Osteoblast (primary cell): ENCODE results near the gene ULK4. TPM values are rescaled to one million over a fixed set of nuclear protein-coding genes. Genes with fewer than 3 reads are reported as not detected.

Experiments
- DNase-seq: peaks from one replicate; pipeline ENCODE4 v3.0.0; 2011; ENCODE audit warnings: low spot score, mixed read lengths; ENCODE audit not compliant: insufficient read length; ENCODE audit errors: missing footprints
- H2AFZ ChIP-seq: 2 replicates; pipeline ENCODE4 v1.6.0; 2011; ENCODE audit warnings: mild to moderate bottlenecking, low read length
- H3K27ac ChIP-seq: 2 replicates; pipeline ENCODE4 v1.5.1; 2011; ENCODE audit warnings: mild to moderate bottlenecking, low read depth, low read length, moderate library complexity
- H3K27me3 ChIP-seq: 2 replicates; pipeline ENCODE4 v1.6.0; 2012; ENCODE audit warnings: mild to moderate bottlenecking, control low read depth, inconsistent platforms, low read length, moderate library complexity; ENCODE audit not compliant: insufficient read depth
- H3K36me3 ChIP-seq: 2 replicates; pipeline ENCODE4 v1.5.1; 2011; ENCODE audit warnings: mild to moderate bottlenecking, low read length, control low read depth, moderate library complexity; ENCODE audit not compliant: insufficient read depth
- H3K4me1 ChIP-seq: 2 replicates; pipeline ENCODE4 v1.5.1; 2011; ENCODE audit warnings: mild to moderate bottlenecking, low read length, control low read depth, moderate library complexity; ENCODE audit not compliant: insufficient read depth
- H3K4me2 ChIP-seq: 2 replicates; pipeline ENCODE4 v1.6.0; 2011; ENCODE audit warnings: mild to moderate bottlenecking, low read length; ENCODE audit not compliant: insufficient read depth
- H3K4me3 ChIP-seq: fragments of 200-600 bp; sonication (generic); 3 replicates; pipeline ENCODE4 v1.5.1; 2012; ENCODE audit warnings: mild to moderate bottlenecking, low read length, inconsistent platforms; ENCODE audit not compliant: insufficient read depth
- H3K79me2 ChIP-seq: 2 replicates; pipeline ENCODE4 v1.6.0; 2012; ENCODE audit warnings: mild to moderate bottlenecking, low read length, control low read depth, inconsistent platforms; ENCODE audit not compliant: insufficient read depth
- H3K9me3 ChIP-seq: 2 replicates; pipeline ENCODE4 v1.5.1; 2011; ENCODE audit warnings: low read depth, low read length, control low read depth
- H4K20me1 ChIP-seq: 2 replicates; pipeline ENCODE4 v1.6.0; 2012; ENCODE audit warnings: mild to moderate bottlenecking, low read length, control low read depth; ENCODE audit not compliant: insufficient read depth
- CTCF ChIP-seq: IDR thresholded peaks from 2 replicates; pipeline ENCODE4 v1.5.1; 2011; ENCODE audit warnings: mild to moderate bottlenecking, low read depth, low read length, moderate library complexity; ENCODE audit errors: extremely low read depth
- total RNA-seq: library from RNA; depleted of rRNA; stranded (reverse); fragments of >200 nt; gene quantifications from 2 replicates; pipeline ENCODE4 v1.2.3, GENCODE V29; 2012

The ULK4 gene
- total RNA-seq, 1 donor = 20.6 TPM

- no peak for DNase-seq
- Histone ChIP-seq H4K20me1 (no peaks in the 10 kb centered on the region), H3K79me2 (no peaks in the 10 kb centered on the region), H3K4me2 (no peak overlapping the region), H3K27me3 (no peaks in the 10 kb centered on the region), H3K36me3 (no peaks in the 10 kb centered on the region), H3K27ac (no peak overlapping the region), H3K9me3 (no peaks in the 10 kb centered on the region), H2AFZ (no peak overlapping the region), H3K4me3 (no peak overlapping the region), H3K4me1 (peaks cover 10% of the 10 kb centered on the region)
- no peak for TF ChIP-seq CTCF
Measured at GRCh38 chr3:41277790-41278465, 684.0 kb downstream of the ULK4 start.

GRCh38 chr3:41276191-41276590, 685.7 kb downstream of the ULK4 start:
- H3K36me3 ChIP-seq = no peaks in the 10 kb centered on the region
- DNase-seq = no peak
- no peak overlapping the region for H3K4me2 ChIP-seq
- no peak overlapping the region for H3K27ac ChIP-seq
- peaks cover 10% of the 10 kb centered on the region for H3K4me1 ChIP-seq
- no peak for TF ChIP-seq CTCF
- H3K79me2 ChIP-seq = no peaks in the 10 kb centered on the region
- H3K4me3 ChIP-seq = no peak overlapping the region
- H2AFZ ChIP-seq = no peak overlapping the region
- no peaks in the 10 kb centered on the region for H3K9me3 ChIP-seq
- no peaks in the 10 kb centered on the region for H4K20me1 ChIP-seq
- no peaks in the 10 kb centered on the region for H3K27me3 ChIP-seq

- no peaks in the 10 kb centered on the region for H4K20me1 ChIP-seq
- TF ChIP-seq CTCF = no peak
- H3K4me2 ChIP-seq = no peak overlapping the region
- no peaks in the 10 kb centered on the region for H3K27me3 ChIP-seq
- peak; percentile 89 for DNase-seq
- no peaks in the 10 kb centered on the region for H3K79me2 ChIP-seq
- H3K9me3 ChIP-seq = no peaks in the 10 kb centered on the region
- H3K27ac ChIP-seq = no peak overlapping the region
- H3K4me1 ChIP-seq = peaks cover 10% of the 10 kb centered on the region
- no peaks in the 10 kb centered on the region for H3K36me3 ChIP-seq
- H2AFZ ChIP-seq = no peak overlapping the region
- H3K4me3 ChIP-seq = no peak overlapping the region
Measured at GRCh38 chr3:41274944-41275668, 686.8 kb downstream of the ULK4 start.

DNA sequence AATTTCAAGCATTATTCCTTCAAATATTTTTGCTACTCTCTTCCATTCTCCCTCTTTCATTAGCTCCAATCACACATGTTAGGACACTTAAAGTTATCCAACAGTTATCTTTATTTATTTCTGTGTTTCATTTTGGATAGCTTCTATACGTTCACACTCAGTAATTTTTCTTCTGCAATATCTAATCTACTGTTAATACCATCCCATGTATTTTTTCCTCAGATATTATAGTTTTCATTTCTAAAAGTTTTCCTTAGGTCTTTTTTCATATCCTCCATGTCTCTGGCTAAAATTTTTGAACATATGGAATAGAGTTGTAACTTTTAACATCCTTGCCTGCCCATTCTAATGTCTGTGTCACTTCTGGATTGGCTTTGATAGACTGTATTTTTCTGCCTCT, 689.2 kb downstream of the ULK4 start:
- no peak overlapping the region for H2AFZ ChIP-seq
- no peaks in the 10 kb centered on the region for H3K27me3 ChIP-seq
- no peak for DNase-seq
- H3K9me3 ChIP-seq = no peaks in the 10 kb centered on the region
- no peak overlapping the region for H3K4me3 ChIP-seq
- H3K36me3 ChIP-seq = no peaks in the 10 kb centered on the region
- no peaks in the 10 kb centered on the region for H4K20me1 ChIP-seq
- H3K79me2 ChIP-seq = no peaks in the 10 kb centered on the region
- no peak overlapping the region for H3K27ac ChIP-seq
- H3K4me1 ChIP-seq = peaks cover 17% of the 10 kb centered on the region
- TF ChIP-seq CTCF = no peak
- H3K4me2 ChIP-seq = no peak overlapping the region
